GM18870 (cell line): ENCODE results near the gene INSYN1.

ENCODE experiments used
- ATAC-seq: cut with Tn5 transposase; IDR thresholded peaks from one replicate; pipeline ENCODE4 v1.9.1; 2021; ENCODE audit warnings: moderate library complexity; ENCODE audit not compliant: unreplicated experiment

INSYN1 gene

GRCh38 chr15:73694419-73694818 lies 58.7 kb downstream of the INSYN1 start:
- ATAC-seq = no peak

GRCh38 chr15:73691396-73691795 lies 61.8 kb downstream of the INSYN1 start:
- no peak for ATAC-seq

GRCh38 chr15:73688455-73688854 lies 64.7 kb downstream of the INSYN1 start:
- ATAC-seq = no peak

- ATAC-seq = no peak
These were observed 65.8 kb downstream of the INSYN1 start for GRCh38 chr15:73687351-73687750.

- ATAC-seq = no peak
These were observed 66.3 kb downstream of the INSYN1 start for GRCh38 chr15:73686781-73687256.

GRCh38 chr15:73685981-73686380 lies 67.2 kb downstream of the INSYN1 start:
- ATAC-seq = no peak
